H1 (cell line): ENCODE results near the gene ACTR3C. TPM values are rescaled to one million over a fixed set of nuclear protein-coding genes. Genes with fewer than 3 reads are reported as not detected.

ENCODE experiments used
- BRCA1 ChIP-seq: IDR thresholded peaks from 2 replicates; pipeline ENCODE4 v1.6.1; 2012; ENCODE audit warnings: low read depth, low read length, improper control_type of control experiment
- CTBP2 ChIP-seq: IDR thresholded peaks from 2 replicates; pipeline ENCODE4 v1.7.0; 2011; ENCODE audit warnings: borderline replicate concordance, mild to moderate bottlenecking, moderate library complexity, mixed read lengths, low read length; ENCODE audit not compliant: insufficient read depth, insufficient read length
- EP300 ChIP-seq, 2 experiments: IDR thresholded peaks; 1 replicate in 1 of 2; 2 replicates in 1 of 2; pipeline ENCODE4 v1.6.1; 2011 to 2012; ENCODE audit warnings: low read depth in 2 of 2, low read length in 2 of 2, mild to moderate bottlenecking in 2 of 2, borderline replicate concordance in 1 of 2, inconsistent platforms in 1 of 2, moderate library complexity in 1 of 2
- FOSL1 ChIP-seq: IDR thresholded peaks from 2 replicates; pipeline ENCODE4 v1.6.1; 2011; ENCODE audit warnings: mild to moderate bottlenecking, low read depth, low read length, moderate library complexity; ENCODE audit not compliant: insufficient read depth
- HDAC6 ChIP-seq: IDR thresholded peaks from one replicate; pipeline ENCODE4 v1.7.1; 2012; ENCODE audit warnings: low read depth, mild to moderate bottlenecking, inconsistent platforms, low read length, moderate library complexity
- POU5F1 ChIP-seq: IDR thresholded peaks from 2 replicates; pipeline ENCODE4 v1.6.1; 2011; ENCODE audit warnings: low read depth, mild to moderate bottlenecking, low read length, moderate library complexity
- RAD21 ChIP-seq, 2 experiments: IDR thresholded peaks in 1 of 2; conservative IDR thresholded peaks in 1 of 2; 2 replicates each; pipeline ENCODE4 v1.6.1; 2011; ENCODE audit warnings: low read depth in 2 of 2, low read length in 2 of 2, improper control_type of control experiment in 1 of 2, inconsistent platforms in 1 of 2, mild to moderate bottlenecking in 1 of 2, moderate library complexity in 1 of 2
- SAP30 ChIP-seq: fragments of 300-600 bp; sonication (generic); IDR thresholded peaks from 2 replicates; pipeline ENCODE4 v1.7.1; 2012; ENCODE audit warnings: low read length, moderate library complexity, mild to moderate bottlenecking, inconsistent platforms; ENCODE audit not compliant: insufficient read depth, insufficient replicate concordance
- polyA plus RNA-seq, 7 experiments: library from polyadenylated mRNA; depleted of rRNA in 3 of 7; stranded (reverse) in 5 of 7; unstranded in 2 of 7; fragments of >200 nt in 5 of 7; fragments of 200-250 nt in 2 of 7; gene quantifications; 1 replicate in 5 of 7; 2 replicates in 1 of 7; 4 replicates in 1 of 7; pipeline versions ENCODE4 v1.2.1 to v1.2.3, GENCODE V29; 2011 to 2013; ENCODE audit warnings: missing spikeins in 2 of 7, mixed read lengths in 2 of 7
- total RNA-seq: library from RNA; stranded (reverse); fragmentation: NEBNext Ultra II Directional; extraction: Animal tissue kit (Norgen Biotek cat#: 25700); gene quantifications from 2 replicates; pipeline ENCODE4 v1.2.1, GENCODE V29; 2021
- TF ChIP-seq, protein P1 (sequence below): IDR thresholded peaks from 2 replicates; pipeline ENCODE4 v1.6.1; 2012; ENCODE audit warnings: inconsistent platforms

The ACTR3C gene
- total and polyA plus RNA-seq, 2 of the 8 experiments (the other 6 are each of a cell fraction or from before 2014, with no cell fraction given) = 1.5 TPM; not detected in 1

GRCh38 chr7:150368096-150368883 lies 44.9 kb upstream of the ACTR3C start, which contains the start of gene REPIN1 (continued):
- TF ChIP-seq RAD21 (IDR thresholded peaks at IDR 0.05 in 1 of 2, conservative IDR thresholded peaks at IDR 0.05 in 1 of 2; ENCODE audit: low read depth in 2 of 2, low read length in 2 of 2) = no peak; a peak in 1 of 4 replicates
- TF ChIP-seq POU5F1 = no peak
- TF ChIP-seq EP300 (IDR thresholded peaks at IDR 0.05; ENCODE audit: borderline replicate concordance in 1 of 2, low read depth in 2 of 2, low read length in 2 of 2) = peak in 1 of 2 experiments; percentile 17; a peak in 1 of 3 replicates
- no peak for TF ChIP-seq BRCA1
- no peak for TF ChIP-seq HDAC6
- TF ChIP-seq CTBP2 = no peak
- TF ChIP-seq, protein P1, sequence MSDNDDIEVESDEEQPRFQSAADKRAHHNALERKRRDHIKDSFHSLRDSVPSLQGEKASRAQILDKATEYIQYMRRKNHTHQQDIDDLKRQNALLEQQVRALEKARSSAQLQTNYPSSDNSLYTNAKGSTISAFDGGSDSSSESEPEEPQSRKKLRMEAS = peak; percentile 80
- no peak for TF ChIP-seq SAP30
- no peak for TF ChIP-seq FOSL1
